H1 (cell line): ENCODE data around the gene B4GALT7. TPM values are rescaled to one million over a fixed set of nuclear protein-coding genes. Genes with fewer than 3 reads are reported as not detected.

Experiments
- ATF2 ChIP-seq: IDR thresholded peaks from 2 replicates; pipeline ENCODE4 v1.6.1; 2012; ENCODE audit warnings: low read length, inconsistent platforms
- BACH1 ChIP-seq: IDR thresholded peaks from 2 replicates; pipeline ENCODE4 v1.6.1; 2012; ENCODE audit warnings: low read length, improper control_type of control experiment
- FOSL1 ChIP-seq: IDR thresholded peaks from 2 replicates; pipeline ENCODE4 v1.6.1; 2011; ENCODE audit warnings: mild to moderate bottlenecking, low read depth, low read length, moderate library complexity; ENCODE audit not compliant: insufficient read depth
- GABPA ChIP-seq: IDR thresholded peaks from 2 replicates; pipeline ENCODE4 v1.6.1; 2011; ENCODE audit warnings: mild to moderate bottlenecking, low read length, moderate library complexity, borderline replicate concordance; ENCODE audit not compliant: insufficient read depth
- JUN ChIP-seq: IDR thresholded peaks from 2 replicates; pipeline ENCODE4 v1.6.1; 2011; ENCODE audit warnings: low read depth, mild to moderate bottlenecking, improper control_type of control experiment, low read length
- KDM1A ChIP-seq: fragments of 200-600, 300-600 bp; sonication (generic); IDR thresholded peaks from 2 replicates; pipeline ENCODE4 v1.7.1; 2016; ENCODE audit warnings: mild to moderate bottlenecking, low read length, borderline replicate concordance
- MAFK ChIP-seq: IDR thresholded peaks from 2 replicates; pipeline ENCODE4 v1.6.1; 2012; ENCODE audit warnings: low read depth, mild to moderate bottlenecking, improper control_type of control experiment, low read length
- NANOG ChIP-seq: IDR thresholded peaks from 2 replicates; pipeline ENCODE4 v1.6.1; 2011; ENCODE audit warnings: low read length, low read depth, mild to moderate bottlenecking, inconsistent platforms; ENCODE audit not compliant: insufficient read depth, poor library complexity, severe bottlenecking
- POLR2A ChIP-seq, 2 experiments: IDR thresholded peaks; 1 replicate in 1 of 2; 2 replicates in 1 of 2; pipeline ENCODE4 v1.6.1; 2011; ENCODE audit warnings: low read depth in 2 of 2, low read length in 2 of 2, mild to moderate bottlenecking in 2 of 2; ENCODE audit errors: control extremely low read depth in 1 of 2
- POU5F1 ChIP-seq: IDR thresholded peaks from 2 replicates; pipeline ENCODE4 v1.6.1; 2011; ENCODE audit warnings: low read depth, mild to moderate bottlenecking, low read length, moderate library complexity
- RBBP5 ChIP-seq: IDR thresholded peaks from 2 replicates; pipeline ENCODE4 v1.7.1; 2012; ENCODE audit warnings: low read depth, mild to moderate bottlenecking, inconsistent platforms, low read length, moderate library complexity, borderline replicate concordance
- TBP ChIP-seq: IDR thresholded peaks from 2 replicates; pipeline ENCODE4 v1.6.1; 2011; ENCODE audit warnings: low read depth, low read length, improper control_type of control experiment
- polyA plus RNA-seq, 7 experiments: library from polyadenylated mRNA; depleted of rRNA in 3 of 7; stranded (reverse) in 5 of 7; unstranded in 2 of 7; fragments of >200 nt in 5 of 7; fragments of 200-250 nt in 2 of 7; gene quantifications; 1 replicate in 5 of 7; 2 replicates in 1 of 7; 4 replicates in 1 of 7; pipeline versions ENCODE4 v1.2.1 to v1.2.3, GENCODE V29; 2011 to 2013; ENCODE audit warnings: missing spikeins in 2 of 7, mixed read lengths in 2 of 7
- total RNA-seq: library from RNA; stranded (reverse); fragmentation: NEBNext Ultra II Directional; extraction: Animal tissue kit (Norgen Biotek cat#: 25700); gene quantifications from 2 replicates; pipeline ENCODE4 v1.2.1, GENCODE V29; 2021

Gene B4GALT7
- total and polyA plus RNA-seq, 2 of the 8 experiments (the other 6 are each of a cell fraction or from before 2014, with no cell fraction given), result 18.7 to 31.9 TPM

- TF ChIP-seq NANOG (no peak), JUN (no peak), TBP (peak; percentile 83), BACH1 (no peak), MAFK (no peak), POU5F1 (no peak), RBBP5 (0 out of 2 replicates have a peak, but pooled peaks have one; percentile 50), FOSL1 (no peak), GABPA (no peak), POLR2A (IDR thresholded peaks at IDR 0.05; ENCODE audit: control extremely low read depth in 1 of 2, low read depth in 2 of 2, low read length in 2 of 2) (peak; percentile 39 to 90), ATF2 (no peak), KDM1A (peak; percentile 94)
Observed at GRCh38 chr5:177592010-177592834, 7.7 kb upstream of the B4GALT7 start, which contains the start of gene TMED9 (continued).
